GM12873 (cell line): ENCODE results near the gene TRPC4.
A peak's percentile ranks its signal among the peaks of the same experiment; 100 is the strongest.

ENCODE experiments used
- TF ChIP-seq, protein P1 (sequence below): IDR thresholded peaks from 2 replicates; pipeline ENCODE4 v1.5.1; 2012; ENCODE audit warnings: low read depth, mild to moderate bottlenecking, moderate library complexity, low read length, control low read depth; ENCODE audit not compliant: insufficient read depth; ENCODE audit errors: missing control alignments

TRPC4 gene

DNA sequence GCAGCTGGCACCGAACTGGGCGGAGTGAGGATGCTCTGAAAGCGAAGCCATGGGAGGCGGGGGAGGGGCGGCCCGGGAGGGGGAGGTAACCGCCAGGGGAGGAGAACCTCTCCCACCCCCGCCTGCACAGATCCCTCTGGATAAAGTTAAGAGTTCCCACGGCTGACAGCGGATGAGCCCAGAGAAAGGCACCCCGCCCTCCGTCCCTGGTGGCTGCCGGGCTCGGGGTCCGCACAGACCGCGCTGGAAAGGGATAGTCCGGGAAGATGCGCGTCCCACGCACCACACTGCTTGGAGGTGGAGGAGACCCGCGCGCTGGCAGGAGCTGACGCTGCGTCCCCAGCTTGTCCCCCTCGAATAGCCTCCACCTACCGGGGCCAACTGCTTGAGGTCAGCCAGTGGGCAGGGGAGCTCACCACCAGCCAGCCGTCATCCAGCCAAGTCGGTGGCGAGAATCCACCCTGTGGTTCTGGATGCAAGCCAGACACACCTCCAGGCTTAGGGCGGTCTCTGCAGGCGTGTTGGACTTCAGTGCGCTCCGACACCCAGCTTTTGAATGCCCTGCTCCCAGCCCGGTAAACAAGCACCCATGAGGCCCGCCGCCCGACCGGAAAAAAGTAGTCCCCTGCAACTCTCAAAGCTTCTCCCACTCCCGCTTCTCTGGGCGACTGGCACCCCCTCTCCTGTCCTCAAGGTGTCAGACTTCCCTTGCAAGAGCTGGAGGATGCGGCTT lies at the start of gene TRPC4:
TSS of gene TRPC4 (minus strand) at position 17 of the 733 bp plus-strand sequence. CDS start 86,439 bp downstream, outside the sequence.
- TF ChIP-seq, protein P1, sequence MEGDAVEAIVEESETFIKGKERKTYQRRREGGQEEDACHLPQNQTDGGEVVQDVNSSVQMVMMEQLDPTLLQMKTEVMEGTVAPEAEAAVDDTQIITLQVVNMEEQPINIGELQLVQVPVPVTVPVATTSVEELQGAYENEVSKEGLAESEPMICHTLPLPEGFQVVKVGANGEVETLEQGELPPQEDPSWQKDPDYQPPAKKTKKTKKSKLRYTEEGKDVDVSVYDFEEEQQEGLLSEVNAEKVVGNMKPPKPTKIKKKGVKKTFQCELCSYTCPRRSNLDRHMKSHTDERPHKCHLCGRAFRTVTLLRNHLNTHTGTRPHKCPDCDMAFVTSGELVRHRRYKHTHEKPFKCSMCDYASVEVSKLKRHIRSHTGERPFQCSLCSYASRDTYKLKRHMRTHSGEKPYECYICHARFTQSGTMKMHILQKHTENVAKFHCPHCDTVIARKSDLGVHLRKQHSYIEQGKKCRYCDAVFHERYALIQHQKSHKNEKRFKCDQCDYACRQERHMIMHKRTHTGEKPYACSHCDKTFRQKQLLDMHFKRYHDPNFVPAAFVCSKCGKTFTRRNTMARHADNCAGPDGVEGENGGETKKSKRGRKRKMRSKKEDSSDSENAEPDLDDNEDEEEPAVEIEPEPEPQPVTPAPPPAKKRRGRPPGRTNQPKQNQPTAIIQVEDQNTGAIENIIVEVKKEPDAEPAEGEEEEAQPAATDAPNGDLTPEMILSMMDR, result peak; percentile 20

DNA sequence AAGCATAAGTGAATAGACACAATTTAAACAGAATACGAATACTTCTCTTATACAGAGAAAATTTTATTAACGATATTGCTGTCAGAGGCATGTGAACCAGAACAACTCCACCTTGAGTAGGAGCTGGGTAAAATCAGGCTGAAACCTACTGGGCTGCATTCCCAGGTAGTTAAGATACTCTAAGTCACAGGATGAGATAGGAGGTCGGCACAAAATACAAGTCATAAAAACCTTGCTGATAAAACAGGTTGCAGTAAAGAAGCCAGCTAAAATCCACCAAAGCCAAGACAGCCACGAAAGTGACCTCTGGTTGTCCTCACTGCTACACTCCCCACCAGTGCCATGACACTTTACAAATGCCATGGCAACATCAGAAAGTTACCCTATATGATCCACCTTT lies 49.2 kb upstream of the TRPC4 start:
- TF ChIP-seq, protein P1, result no peak

DNA sequence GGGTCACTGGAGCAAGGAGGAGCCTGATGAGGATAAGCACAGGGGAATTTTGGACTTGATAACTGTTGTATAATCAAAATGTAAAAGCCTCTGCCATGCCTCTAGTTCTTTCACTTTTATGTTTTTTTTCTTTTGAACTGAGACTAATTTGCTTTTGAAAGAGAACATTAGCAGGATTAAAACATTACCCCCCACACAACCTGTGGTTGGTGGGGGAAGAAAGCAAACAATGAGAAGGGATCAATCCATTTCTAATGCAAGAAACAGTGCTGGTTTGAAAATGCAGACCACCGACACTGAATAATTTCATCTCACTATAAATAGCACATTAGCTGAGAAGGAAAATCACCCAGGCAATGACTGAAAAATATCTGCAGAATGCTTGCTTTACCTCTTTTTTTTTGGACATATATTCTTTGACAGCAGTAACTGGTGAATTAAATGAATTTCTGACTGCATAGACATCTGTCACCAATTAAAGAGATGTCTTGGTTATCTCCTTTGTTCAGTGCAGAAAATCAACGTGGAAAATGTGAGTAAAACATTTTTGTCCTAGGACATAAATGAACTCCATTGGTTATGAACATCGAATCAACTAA lies 48.6 kb upstream of the TRPC4 start:
- TF ChIP-seq, protein P1, result no peak

DNA sequence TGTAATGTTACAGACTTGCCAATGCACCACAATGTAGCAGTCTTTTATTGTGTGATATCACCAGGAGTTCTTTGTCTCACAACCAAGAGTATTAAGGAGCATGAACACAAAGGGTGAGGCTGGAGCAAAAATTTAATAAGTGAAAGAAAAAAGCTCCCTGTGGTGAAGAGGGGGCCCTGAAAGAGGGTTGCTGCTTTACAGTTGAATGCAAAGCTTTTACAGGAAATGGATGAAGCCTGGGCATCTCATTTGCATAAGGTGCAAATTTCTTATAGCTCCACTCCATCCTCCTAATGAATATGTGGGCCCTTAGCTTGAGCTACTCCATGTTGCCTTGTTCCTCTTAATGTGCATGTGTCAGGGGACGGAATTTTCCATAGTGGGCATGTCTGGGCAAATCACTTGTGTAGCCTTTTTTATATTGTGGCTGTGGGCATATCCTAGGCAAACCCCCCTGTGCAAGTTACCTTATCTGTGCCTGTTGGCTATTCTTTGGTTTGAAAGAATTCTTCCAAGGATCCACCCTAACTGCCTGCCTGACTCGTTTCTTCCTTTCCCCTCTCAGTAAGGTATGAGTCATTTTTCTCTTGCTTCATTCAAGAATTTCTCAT lies 45.3 kb upstream of the TRPC4 start:
- TF ChIP-seq, protein P1, result no peak

DNA sequence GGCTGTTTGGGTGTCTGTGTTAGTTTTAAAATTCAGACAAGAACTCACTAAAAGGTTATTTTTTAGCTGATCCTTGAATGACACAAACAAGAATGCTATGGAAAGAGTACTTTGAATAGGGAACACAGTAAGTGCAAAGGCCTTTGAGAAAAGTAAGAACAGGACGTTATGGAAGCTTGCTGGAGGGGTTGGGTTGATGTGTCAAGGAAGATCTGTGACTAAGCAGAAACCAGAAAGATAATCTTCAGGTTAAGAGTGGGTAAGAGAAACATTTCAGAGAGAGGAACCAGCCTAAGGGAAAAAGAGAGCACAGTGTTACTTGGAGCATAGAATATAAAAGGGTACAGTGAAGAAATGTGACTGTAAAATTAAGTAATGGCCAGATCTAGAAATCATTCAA lies 41.2 kb upstream of the TRPC4 start:
- TF ChIP-seq, protein P1, result no peak

DNA sequence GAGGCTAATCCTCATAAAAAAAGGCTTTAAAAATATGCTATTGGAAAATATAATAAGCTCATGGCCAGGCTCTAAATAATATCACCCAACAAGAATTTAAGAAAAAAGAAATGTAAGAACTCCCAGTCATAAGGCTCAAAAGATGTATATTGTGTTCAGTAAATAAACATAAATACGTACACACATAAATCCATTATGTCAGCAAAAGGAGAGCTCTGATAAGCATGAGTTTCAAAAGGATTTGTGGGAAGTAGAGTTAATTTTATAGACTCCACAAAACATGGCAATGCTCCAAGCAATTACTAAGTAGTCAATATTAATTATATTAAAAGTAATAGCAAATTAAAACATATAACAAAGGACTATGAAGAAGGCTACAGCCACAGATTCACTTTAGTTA lies 37.3 kb upstream of the TRPC4 start:
- TF ChIP-seq, protein P1, result no peak

DNA sequence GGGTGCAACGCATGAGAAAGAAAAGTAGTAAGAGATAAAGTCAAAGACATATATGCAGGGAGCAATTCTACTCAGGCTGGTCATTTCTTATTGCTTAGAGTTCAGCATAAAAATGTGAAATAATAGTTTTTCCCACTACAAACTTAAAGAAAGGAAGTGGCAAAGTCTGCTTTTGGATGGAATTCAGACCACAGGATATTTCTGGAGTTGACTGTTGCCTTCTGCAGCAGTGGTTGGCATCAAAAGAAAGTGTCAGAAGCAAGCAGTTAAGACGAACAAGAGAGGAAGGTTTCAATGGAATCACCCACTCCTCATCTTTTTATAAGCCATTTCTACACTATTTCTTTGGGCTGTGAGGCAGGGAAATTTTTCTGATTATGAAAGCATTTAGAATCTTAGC lies 36.2 kb upstream of the TRPC4 start:
- TF ChIP-seq, protein P1, result no peak
